Prostate gland (tissue), 2 donors: Measurements from ENCODE around the gene AP1S3.

Experiments used
- CTCF ChIP-seq, 4 experiments: fragments of 200-600 bp in 2 of 4; fragments of 450-650 bp in 2 of 4; sonication (generic) in 2 of 4; IDR thresholded peaks; 1 replicate in 3 of 4; 2 replicates in 1 of 4; pipeline ENCODE4 v1.5.1; 2016 to 2019; ENCODE audit warnings: antibody characterized with exemption in 4 of 4, mild to moderate bottlenecking in 2 of 4, moderate library complexity in 2 of 4
- POLR2A ChIP-seq: fragments of 450-650 bp; IDR thresholded peaks from one replicate; pipeline ENCODE4 v1.6.1; 2016; ENCODE audit warnings: antibody characterized with exemption, mild to moderate bottlenecking
- POLR2AphosphoS5 ChIP-seq: sonication (generic); formaldehyde crosslinking; IDR thresholded peaks from one replicate; pipeline ENCODE4 v1.6.1; 2017; ENCODE audit warnings: antibody characterized with exemption

- TF ChIP-seq CTCF (IDR thresholded peaks at IDR 0.05) = no peak
- TF ChIP-seq POLR2A = no peak
- TF ChIP-seq POLR2AphosphoS5 = no peak
These were observed 47.0 kb upstream of the AP1S3 start for GRCh38 chr2:223884399-223884798.
